PC-9 (cell line): ENCODE data around the gene PUM1.

Experiments used
- CTCF ChIP-seq: fragments of 200-600 bp; sonication (generic); conservative IDR thresholded peaks from 2 replicates; pipeline ENCODE4 v1.6.1; 2017; ENCODE audit warnings: mixed run types, antibody characterized with exemption, mild to moderate bottlenecking, moderate library complexity
- EZH2 ChIP-seq: fragments of 200-600 bp; sonication (generic); IDR thresholded peaks from 2 replicates; pipeline ENCODE4 v1.8.0; 2017; ENCODE audit warnings: antibody characterized with exemption, low read depth

- no peak for TF ChIP-seq EZH2
- no peak for TF ChIP-seq CTCF
These were observed 24.0 kb downstream of the PUM1 start for GRCh38 chr1:31041529-31041928.
